Stimulated activated CD4-positive, alpha-beta T cell treated with anti-CD3 and anti-CD28 coated beads, Interleukin-1b, Interleukin-23, amount 100 ng/mL, for 24 hours (primary cell): ENCODE data around the gene TFEC.
"Not testable (repeated sequence)": the region's sequence is repeated elsewhere in the genome, so short reads cannot be mapped to it uniquely, and the experiment has no call there.

Experiments
- DNase-seq, 4 experiments: peaks; one replicate each; pipeline ENCODE4 v3.0.0-alpha.2; 2020; ENCODE audit warnings: low read depth in 4 of 4, low spot score in 1 of 4

Gene TFEC

DNA sequence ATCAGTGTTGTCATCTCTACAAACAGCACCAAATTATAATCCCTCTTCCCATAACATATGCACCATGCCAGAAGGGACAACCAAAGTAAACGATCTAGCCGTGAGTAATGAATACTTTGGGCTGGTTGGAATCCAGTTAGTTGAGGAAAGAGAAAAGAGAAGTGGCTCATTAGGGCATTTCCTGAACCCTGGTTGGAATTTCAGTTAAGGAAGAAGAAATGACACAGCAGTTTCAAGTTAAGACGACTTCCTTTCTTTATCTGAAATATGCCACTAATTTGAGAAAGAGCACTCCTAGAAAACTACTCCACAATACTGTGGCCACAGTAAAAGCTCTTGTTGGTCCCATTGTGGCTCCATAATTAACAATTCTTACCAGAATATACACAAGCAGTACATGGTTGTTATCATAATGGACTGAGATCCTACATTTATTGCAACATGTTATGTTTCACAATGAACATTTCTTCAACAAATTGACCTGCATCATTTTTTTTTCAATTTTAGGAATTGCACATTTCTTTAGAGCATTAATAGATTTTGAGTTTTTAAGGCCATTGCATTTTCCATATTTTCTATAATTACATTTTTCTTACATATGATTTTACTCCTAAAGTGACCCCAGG lies at the start of gene TFEC:
TSS of gene TFEC (minus strand) at position 113 of the 626 bp plus-strand sequence. CDS start 46,322 bp downstream, outside the sequence.
- DNase-seq: no peak

GRCh38 chr7:116075351-116076145 lies 45.0 kb upstream of the TFEC start:
- no peak for DNase-seq

- DNase-seq: no peak
Observed at GRCh38 chr7:116071629-116072028, 41.1 kb upstream of the TFEC start.

GRCh38 chr7:116064179-116064578 lies 33.6 kb upstream of the TFEC start:
- no peak for DNase-seq

GRCh38 chr7:116062666-116063065 lies 32.1 kb upstream of the TFEC start:
- no peak for DNase-seq

GRCh38 chr7:116052006-116052405 lies 21.4 kb upstream of the TFEC start:
- no peak for DNase-seq

DNA sequence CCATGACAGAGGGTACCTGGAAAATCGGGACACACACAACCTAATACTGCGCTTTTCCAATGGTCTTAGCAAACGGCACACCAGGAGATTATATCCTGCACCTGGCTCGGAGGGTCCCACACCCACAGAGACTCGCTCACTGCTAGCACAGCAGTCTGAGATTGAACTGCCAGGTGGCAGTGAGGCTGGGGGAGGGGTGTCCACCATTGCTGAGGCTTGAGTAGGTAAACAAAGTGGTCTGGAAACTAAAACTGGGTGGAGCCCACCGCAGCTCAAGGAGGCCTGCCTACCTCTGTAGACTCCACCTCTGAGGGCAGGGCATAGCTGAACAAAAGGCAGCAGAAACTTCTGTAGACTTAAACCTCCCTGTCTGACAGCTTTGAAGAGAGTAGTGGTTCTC lies 16.7 kb upstream of the TFEC start:
- DNase-seq: not testable (repeated sequence)

DNA sequence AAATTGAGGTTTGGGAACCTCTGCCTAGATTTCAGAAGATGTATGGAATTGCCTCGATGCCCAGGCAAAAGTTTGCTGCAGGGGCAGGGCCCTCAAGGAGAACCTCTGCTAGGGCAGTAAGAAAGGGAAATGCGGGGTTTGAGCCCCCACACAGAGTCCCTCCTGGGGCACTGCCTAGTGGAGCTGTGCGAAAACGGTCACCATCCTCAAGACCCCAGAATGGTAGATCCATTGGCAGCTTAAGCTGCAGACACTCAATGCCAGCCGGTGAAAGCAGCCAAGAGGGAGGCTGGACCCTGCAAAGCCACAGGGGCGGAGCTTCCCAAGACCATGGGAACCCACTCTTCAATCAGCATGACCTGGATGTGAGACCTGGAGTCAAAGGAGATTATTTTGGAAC lies 15.0 kb upstream of the TFEC start:
- no peak for DNase-seq

DNA sequence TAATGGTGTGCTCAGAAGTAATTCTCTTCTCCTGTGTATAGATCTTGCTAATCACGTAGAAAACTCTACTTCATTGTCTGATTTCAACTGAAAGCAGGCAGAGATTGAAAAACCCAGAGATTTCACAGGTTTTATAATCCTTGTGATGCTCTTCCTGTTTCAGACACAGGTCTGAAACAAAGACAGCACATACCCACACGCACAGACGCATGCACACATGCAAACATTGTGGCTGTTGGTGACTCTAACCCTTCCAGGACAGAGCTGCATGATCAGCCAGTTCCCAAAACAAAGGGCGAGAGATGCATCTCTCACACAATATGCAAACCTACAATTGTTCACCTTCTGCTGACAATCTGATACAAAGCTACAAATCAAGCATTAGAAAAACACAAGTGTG lies 11.1 kb upstream of the TFEC start:
- DNase-seq: no peak

DNA sequence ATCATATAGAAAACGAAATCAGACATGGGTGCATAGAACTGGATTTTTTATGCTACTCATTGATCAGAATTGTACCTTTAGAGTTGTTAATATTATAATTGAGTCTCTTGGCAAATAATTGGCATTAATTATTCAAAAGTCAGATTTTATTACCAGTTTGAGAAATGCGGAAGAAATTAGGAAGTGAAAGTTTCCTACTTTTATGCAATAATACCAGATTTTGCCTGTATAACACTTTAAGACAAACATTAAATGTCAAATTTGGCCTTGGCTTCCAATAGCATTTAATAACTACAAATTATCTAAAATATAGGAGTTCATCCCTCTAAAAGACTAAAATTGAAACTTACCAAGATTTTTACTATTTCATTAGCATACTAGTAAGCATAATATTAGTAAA lies 6.8 kb upstream of the TFEC start:
- DNase-seq: no peak

DNA sequence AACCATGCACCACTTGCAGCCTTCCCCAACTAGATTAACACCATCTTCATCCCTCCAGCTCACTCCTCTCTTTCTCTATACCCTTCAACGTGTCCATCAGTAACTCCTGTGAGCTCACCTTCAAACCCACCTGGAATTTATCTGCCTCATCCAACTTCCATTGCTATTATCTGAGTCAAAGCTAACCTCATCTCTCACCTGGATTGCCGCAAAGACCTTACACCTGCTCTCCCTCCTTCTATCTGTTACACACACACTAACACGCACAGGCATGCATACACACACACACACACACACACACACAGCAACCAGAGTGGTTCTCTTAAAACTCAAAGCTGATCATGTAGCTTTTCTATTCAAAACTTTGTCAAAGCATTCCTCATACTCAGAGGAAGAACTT lies 3.8 kb upstream of the TFEC start:
- no peak for DNase-seq

DNA sequence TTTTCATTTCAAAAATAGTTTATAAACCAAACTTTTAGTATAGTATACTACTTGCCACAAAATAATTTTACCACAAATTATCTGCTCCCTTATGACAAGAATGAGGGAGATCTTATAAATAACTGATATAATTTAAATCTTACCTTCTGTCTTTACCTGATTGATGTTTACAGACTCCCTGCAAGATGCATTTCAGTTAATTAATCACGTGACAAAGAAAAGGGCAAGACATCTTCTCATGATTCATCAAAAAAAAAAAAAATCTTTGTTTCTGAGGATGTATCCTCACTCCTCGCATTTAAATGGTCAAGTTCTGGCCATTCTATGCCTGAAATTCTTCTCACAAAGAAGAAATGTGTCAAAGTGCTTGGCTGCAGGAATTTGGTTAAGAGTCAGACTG lies 2.3 kb upstream of the TFEC start:
- DNase-seq: no peak

- no peak for DNase-seq
Observed at GRCh38 chr7:116028787-116029186, 1.8 kb downstream of the TFEC start.

- no peak for DNase-seq
Observed at GRCh38 chr7:116027786-116028185, 2.8 kb downstream of the TFEC start.

DNA sequence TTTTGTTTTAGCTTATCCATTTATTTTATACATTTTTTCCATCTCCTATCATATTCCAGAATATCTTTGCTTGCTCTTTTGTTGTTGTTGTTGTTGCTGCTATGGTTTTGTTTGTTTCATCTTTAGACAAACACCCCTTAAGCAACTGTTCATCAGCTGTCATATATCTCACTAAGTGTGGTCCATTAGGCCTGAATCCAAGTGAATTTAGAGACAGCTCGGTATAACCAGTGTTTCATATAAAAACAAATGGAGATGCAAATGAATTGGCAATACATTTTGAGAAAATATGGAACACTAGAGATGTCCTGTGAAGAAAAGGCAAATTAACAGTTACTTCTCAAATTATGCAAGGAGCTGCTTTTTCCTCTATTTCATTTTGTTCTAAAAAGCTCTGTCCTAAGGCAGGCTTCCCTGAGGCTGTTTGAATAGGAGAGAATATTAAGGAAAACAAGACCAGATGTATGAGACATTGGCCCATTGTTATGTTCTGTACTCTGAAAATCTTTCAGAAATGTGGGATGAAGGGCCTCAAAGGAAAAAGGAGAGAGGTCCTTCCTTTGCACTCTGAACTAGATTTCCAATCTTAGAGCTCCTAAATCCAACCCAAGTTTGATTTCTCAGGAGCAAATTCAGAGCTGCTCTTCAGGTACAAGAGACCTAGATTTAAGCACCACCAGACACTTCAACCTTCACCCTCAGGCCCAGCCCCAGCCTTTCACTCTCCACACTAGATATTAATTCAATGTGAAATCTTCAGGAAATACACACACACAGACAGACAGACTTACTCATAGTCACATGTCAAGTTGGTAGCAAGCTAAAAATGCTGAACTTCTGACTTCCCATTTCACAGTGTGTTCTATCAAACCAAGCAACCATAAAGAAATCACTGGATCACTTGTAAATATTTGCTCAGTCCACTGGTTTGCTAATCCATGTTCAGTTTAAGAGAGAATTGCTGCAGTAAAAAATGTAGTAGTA lies 5.4 kb downstream of the TFEC start:
- no peak for DNase-seq

- no peak for DNase-seq
Observed at GRCh38 chr7:116021237-116021636, 9.3 kb downstream of the TFEC start.

GRCh38 chr7:116018731-116019130 lies 11.8 kb downstream of the TFEC start:
- DNase-seq: no peak

DNA sequence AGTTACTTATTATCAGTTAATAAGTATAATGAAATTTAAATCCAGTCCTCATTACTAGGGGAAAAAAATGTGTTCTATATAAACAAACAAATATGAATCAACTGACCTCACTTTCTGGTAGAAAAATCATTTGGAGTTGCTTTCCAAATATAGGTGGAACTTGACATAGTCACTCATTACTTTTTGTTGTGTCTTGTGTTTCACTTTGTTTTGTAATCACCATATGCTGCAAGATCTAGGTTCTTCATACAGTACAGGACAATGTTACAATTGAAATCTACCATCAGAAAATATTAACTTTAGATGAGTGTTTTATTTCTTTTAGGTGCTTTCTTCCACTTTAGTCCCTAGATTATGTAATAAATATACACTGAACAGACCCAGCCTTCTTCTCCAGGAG lies 16.9 kb downstream of the TFEC start:
- no peak for DNase-seq

DNA sequence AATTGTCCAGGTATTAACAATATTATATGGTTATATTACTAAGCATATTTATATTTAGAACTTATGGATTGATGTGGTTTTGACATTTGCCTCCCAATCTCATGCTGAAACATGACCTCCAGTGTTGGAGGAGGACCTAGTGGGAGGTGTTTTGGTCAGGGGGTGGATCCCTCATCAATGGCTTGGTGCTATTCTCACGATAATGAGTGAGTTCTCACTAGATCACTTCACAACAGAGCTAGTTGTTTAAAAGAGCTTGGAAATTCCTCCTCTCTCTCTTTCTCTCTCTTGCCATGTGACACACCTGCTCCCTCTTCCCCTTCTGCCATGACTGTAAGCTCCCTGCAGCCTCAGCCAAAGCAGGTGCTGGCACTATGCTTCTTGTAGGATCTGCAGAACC lies 19.0 kb downstream of the TFEC start:
- no peak for DNase-seq

DNA sequence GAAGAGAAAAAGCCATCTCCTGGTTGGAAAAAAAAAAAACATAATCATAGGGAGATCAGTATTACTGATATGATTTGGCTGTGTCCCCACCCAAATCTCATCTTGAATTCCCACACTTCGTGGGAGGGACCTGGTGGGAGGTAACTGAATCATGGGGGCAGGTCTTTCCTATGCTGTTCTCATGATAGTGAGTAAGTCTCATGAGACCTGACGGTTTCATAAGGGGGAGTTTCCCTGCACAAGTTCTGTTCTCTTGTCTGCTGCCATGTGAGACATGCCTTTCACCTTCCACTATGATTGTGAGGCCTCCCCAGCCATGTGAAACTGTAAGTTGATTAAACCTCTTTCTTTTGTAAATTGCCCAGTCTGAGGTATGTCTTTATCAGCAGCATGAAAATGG lies 25.8 kb downstream of the TFEC start:
- not testable (repeated sequence) for DNase-seq

DNA sequence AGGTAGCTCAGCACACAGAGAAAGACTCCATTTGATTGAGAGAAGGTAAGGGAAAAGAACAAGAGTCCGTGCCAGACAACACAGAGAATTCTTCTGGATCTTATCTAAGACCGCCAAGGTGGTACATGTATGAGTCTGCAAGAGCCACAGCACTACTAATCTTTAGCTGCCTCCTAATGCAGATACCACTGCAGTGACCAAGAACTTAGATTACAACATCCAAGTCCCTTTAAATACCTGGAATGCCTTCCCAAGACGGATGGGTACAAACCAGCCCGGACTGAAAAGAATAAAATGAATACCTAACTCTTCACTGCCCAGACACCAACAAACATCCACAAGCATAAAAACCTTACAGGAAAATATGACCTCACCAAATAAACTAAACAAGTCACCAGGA lies 33.3 kb downstream of the TFEC start:
- DNase-seq: no peak

- DNase-seq: no peak
Observed at GRCh38 chr7:115995701-115996100, 34.9 kb downstream of the TFEC start.
